RPMI8226 (cell line): ENCODE results near the gene WDR41.
"Not testable (repeated sequence)": the region's sequence is repeated elsewhere in the genome, so short reads cannot be mapped to it uniquely, and the experiment has no call there.

ENCODE experiments used
- DNase-seq: peaks from one replicate; pipeline ENCODE4 v3.0.0-alpha.2; 2015

WDR41 gene

DNA sequence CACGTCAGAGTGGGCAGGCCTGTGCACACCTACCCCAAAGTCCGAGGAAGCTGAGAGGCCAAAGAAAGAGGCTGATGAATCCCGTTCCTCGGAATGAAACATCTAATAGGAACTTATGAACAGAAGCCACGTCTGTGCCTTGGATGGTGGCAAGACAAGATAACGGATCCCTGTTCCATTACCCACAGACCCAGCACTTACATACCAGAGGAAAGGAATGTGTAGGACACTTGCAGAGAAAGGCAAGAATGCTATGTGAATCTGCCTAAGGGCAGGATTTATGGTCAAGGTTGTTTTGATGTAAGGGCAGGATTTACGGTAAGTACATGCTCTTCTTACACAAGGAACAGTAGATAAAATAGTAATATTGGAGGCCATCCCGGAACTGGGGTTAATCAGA is 93.2 kb downstream of the WDR41 start:
- no peak for DNase-seq

DNA sequence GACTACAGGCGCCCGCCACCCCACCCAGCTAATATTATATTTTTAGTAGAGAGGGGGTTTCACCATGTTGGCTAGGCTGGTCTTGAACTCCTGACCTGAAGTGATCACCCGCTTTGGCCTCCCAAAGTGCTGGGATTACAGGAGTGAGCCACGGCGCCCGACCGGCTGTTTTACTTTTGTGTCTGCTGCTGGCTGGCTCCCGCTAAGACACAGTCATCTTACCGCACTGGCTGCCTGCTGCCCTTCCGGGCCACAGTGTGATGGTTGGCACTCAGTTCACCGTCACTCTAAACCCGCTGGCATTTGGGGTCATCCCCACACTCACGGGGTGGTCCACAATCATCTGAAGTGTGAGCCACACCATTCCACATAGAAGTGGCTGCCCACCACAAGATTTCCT is 93.7 kb downstream of the WDR41 start:
- no peak for DNase-seq

- DNase-seq = no peak
Observed at GRCh38 chr5:77397686-77398292, 94.3 kb downstream of the WDR41 start.

DNA sequence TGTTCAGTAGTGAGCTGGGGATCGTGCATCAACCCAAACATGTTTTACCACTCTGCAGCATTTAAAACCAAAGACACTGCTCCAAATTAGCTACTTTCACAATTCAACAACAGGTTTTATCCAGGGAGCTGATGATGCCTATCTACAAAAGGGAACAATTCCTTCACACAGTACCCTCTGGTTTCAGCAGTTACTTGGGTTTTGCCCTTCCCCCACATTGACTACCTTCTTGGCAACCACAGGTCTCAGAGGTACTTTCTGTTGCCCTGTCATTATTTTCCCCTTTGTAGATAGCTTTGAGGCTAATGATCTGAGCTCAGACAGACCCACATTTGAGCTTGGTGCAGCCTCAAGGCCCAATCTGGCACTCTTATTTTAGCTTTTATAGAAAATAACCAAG is 96.1 kb downstream of the WDR41 start:
- DNase-seq = no peak

GRCh38 chr5:77394064-77394715 is 97.9 kb downstream of the WDR41 start:
- DNase-seq = no peak

DNA sequence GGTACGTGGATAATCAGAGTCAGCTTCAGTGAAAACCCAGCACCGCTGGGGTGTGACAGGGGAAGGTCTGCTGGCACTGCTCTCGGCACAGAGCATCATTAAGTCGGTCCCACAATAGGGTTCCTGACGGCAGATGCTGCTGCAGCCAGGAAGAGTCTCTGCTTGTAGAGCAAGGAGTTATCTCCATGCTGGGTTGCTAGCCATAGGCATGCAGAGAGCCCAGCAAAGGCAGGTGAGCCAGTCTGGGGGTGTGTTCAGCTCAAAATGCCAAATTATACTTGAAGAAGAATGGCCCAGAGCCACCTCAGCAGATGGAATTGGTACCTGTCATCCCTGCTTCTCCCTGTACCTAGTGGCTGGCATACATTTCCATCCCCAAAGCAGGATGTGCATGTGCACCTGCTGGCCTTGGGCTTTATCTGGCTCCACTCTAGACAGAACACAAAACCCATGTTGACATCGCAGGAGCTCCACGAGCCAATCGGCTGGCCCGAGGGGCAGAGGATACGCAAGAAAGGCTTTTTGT is 100.8 kb downstream of the WDR41 start:
- no peak for DNase-seq

GRCh38 chr5:77390795-77391194 is 101.3 kb downstream of the WDR41 start:
- no peak for DNase-seq

- DNase-seq = no peak
Observed at GRCh38 chr5:77390221-77390620, 101.9 kb downstream of the WDR41 start.

DNA sequence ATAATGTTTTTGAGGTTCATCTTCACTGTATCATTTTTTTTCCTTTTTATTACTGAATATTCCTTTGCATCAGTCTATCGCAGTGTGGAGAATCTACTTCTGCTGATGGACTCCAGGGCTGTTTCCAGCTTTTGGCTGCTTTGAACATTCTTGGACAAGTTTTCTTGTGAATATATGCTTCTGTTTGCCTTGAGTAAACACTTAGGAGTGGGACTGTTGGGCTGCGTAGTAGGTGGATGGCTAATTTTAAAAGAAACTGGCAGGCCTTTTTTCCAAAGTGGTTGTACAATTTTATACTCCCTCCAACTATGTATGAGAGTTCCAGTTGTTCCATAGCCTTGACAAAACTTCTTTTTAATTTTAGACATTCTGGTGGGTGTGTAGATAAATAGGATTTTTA is 102.4 kb downstream of the WDR41 start:
- no peak for DNase-seq

DNA sequence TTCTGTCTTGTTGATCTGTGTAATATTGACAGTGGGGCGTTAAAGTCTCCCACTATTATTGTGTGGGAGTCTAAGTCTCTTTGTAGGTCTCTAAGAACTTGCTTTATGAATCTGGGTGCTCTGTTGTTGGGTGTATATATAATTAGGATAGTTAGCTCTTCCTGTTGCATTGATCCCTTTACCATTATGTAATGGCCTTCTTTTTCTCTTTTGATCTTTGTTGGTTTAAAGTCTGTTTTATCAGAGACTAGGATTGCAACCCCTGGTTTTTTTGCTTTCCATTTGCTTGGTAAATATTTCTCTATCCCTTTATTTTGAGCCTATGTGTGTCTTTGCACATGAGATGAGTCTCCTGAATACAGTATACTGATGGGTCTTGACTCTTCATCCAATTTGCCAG is 105.8 kb downstream of the WDR41 start:
- DNase-seq = not testable (repeated sequence)

- DNase-seq = not testable (repeated sequence)
Observed at GRCh38 chr5:77383336-77383735, 108.8 kb downstream of the WDR41 start.
